Activated naive CD8-positive, alpha-beta T cell (primary cell): ENCODE data around the gene ABCA7.

Source experiments
- H3K27ac Mint-ChIP-seq: one replicate; pipeline ENCODE4 v1.8.0; 2021; ENCODE audit warnings: mixed read lengths
- H3K27me3 Mint-ChIP-seq: one replicate; pipeline ENCODE4 v1.8.0; 2021; ENCODE audit warnings: mixed read lengths
- H3K36me3 Mint-ChIP-seq: one replicate; pipeline ENCODE4 v1.8.0; 2021; ENCODE audit warnings: mixed read lengths
- H3K4me1 Mint-ChIP-seq: one replicate; pipeline ENCODE4 v1.8.0; 2021; ENCODE audit warnings: low read depth, mixed read lengths
- H3K4me3 Mint-ChIP-seq: one replicate; pipeline ENCODE4 v1.8.0; 2021; ENCODE audit warnings: mild to moderate bottlenecking, mixed read lengths
- H3K9me3 Mint-ChIP-seq: one replicate; pipeline ENCODE4 v1.8.0; 2021; ENCODE audit warnings: low read depth, mixed read lengths

ABCA7 gene

GRCh38 chr19:1074544-1075283 lies 34.8 kb downstream of the ABCA7 start:
- Mint-ChIP-seq H3K4me1 (peaks cover 50% of the 10 kb centered on the region), H3K36me3 (peaks cover 4% of the 10 kb centered on the region), H3K27me3 (no peaks in the 10 kb centered on the region), H3K9me3 (no peaks in the 10 kb centered on the region), H3K4me3 (peak overlapping the region; percentile 81), H3K27ac (peak overlapping the region; percentile 88)

GRCh38 chr19:1076046-1076386 lies 36.1 kb downstream of the ABCA7 start:
- Mint-ChIP-seq H3K4me3 (peak overlapping the region; percentile 81), H3K27ac (peak overlapping the region; percentile 88), H3K9me3 (no peaks in the 10 kb centered on the region), H3K36me3 (peaks cover 4% of the 10 kb centered on the region), H3K4me1 (peaks cover 52% of the 10 kb centered on the region), H3K27me3 (no peaks in the 10 kb centered on the region)

- no peaks in the 10 kb centered on the region for H3K27me3 Mint-ChIP-seq
- H3K4me3 Mint-ChIP-seq, result peak overlapping the region; percentile 76
- peak overlapping the region; percentile 88 for H3K27ac Mint-ChIP-seq
- H3K36me3 Mint-ChIP-seq, result no peaks in the 10 kb centered on the region
- no peaks in the 10 kb centered on the region for H3K9me3 Mint-ChIP-seq
- H3K4me1 Mint-ChIP-seq, result peaks cover 50% of the 10 kb centered on the region
Measured at GRCh38 chr19:1076951-1077350, 37.0 kb downstream of the ABCA7 start.

DNA sequence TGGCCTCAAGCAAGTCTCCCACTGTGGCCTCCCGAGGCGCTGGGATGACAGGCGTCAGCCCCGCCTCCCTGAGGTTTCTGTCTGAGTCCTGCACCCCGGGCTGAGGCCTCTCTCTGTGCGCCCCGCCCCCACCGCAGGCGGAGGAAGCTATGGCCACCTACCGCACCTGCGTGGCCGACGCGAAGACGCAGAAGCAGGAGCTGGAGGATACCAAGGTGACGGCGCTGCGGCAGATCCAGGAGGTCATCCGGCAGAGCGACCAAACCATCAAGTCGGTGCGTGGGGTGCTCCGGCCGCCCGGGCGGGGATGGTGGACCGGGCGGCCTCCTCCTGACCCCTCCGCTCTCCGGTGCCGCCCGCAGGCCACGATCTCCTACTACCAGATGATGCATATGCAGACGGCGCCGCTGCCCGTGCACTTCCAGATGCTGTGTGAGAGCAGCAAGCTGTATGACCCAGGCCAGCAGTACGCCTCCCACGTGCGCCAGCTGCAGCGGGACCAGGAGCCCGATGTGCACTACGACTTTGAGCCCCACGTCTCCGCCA lies 39.7 kb downstream of the ABCA7 start:
- H3K4me1 Mint-ChIP-seq, result peaks cover 41% of the 10 kb centered on the region
- no peaks in the 10 kb centered on the region for H3K27me3 Mint-ChIP-seq
- H3K4me3 Mint-ChIP-seq, result peak overlapping the region; percentile 42
- no peaks in the 10 kb centered on the region for H3K9me3 Mint-ChIP-seq
- H3K27ac Mint-ChIP-seq, result peak overlapping the region; percentile 88
- no peaks in the 10 kb centered on the region for H3K36me3 Mint-ChIP-seq

- no peaks in the 10 kb centered on the region for H3K27me3 Mint-ChIP-seq
- no peaks in the 10 kb centered on the region for H3K36me3 Mint-ChIP-seq
- peaks cover 44% of the 10 kb centered on the region for H3K4me1 Mint-ChIP-seq
- no peak overlapping the region for H3K27ac Mint-ChIP-seq
- peak overlapping the region; percentile 13 for H3K4me3 Mint-ChIP-seq
- H3K9me3 Mint-ChIP-seq, result no peaks in the 10 kb centered on the region
Measured at GRCh38 chr19:1080360-1081161, 40.7 kb downstream of the ABCA7 start.

DNA sequence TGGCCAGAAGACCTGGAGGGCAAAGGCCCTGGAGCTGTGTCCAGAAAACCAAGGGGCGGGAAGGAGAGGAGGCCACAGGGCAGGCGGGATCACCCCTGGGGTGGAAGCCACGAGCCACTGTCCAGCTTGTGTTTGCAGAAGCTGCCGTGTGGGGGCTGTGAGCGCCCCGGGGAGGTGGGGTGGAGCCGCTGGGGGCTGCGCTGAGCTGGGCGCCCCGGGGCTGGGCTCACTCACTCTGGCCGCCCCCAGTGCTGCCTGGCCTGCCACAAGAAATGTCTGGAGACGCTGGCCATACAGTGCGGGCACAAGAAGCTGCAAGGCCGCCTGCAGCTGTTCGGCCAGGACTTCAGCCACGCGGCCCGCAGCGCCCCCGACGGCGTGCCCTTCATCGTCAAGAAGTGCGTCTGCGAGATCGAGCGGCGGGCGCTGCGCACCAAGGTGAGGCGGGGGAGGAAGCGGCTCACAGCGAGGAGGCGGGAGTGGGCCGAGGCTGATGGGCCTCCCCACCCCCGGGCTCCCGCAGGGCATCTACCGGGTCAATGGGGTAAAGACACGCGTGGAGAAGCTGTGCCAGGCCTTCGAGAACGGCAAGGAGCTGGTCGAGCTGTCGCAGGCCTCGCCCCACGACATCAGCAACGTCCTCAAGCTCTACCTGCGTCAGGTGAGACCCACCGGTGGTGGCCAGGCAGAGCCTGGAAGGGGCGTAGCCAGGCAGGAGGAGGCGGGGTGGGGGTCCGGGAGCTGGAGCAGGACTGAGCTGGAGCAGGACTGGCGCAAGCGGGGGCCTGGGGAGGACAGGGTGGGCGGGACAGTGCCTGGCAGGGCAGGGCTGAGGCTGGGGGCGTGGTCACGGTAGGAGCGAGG lies 41.6 kb downstream of the ABCA7 start:
- Mint-ChIP-seq H3K9me3 (no peaks in the 10 kb centered on the region), H3K27me3 (no peaks in the 10 kb centered on the region), H3K4me1 (peaks cover 41% of the 10 kb centered on the region), H3K4me3 (no peak overlapping the region), H3K27ac (no peak overlapping the region), H3K36me3 (no peaks in the 10 kb centered on the region)

GRCh38 chr19:1082165-1082927 lies 42.4 kb downstream of the ABCA7 start:
- no peaks in the 10 kb centered on the region for H3K9me3 Mint-ChIP-seq
- H3K27me3 Mint-ChIP-seq, result no peaks in the 10 kb centered on the region
- H3K4me1 Mint-ChIP-seq, result peaks cover 37% of the 10 kb centered on the region
- H3K36me3 Mint-ChIP-seq, result no peaks in the 10 kb centered on the region
- peak overlapping the region; percentile 35 for H3K4me3 Mint-ChIP-seq
- H3K27ac Mint-ChIP-seq, result no peak overlapping the region

DNA sequence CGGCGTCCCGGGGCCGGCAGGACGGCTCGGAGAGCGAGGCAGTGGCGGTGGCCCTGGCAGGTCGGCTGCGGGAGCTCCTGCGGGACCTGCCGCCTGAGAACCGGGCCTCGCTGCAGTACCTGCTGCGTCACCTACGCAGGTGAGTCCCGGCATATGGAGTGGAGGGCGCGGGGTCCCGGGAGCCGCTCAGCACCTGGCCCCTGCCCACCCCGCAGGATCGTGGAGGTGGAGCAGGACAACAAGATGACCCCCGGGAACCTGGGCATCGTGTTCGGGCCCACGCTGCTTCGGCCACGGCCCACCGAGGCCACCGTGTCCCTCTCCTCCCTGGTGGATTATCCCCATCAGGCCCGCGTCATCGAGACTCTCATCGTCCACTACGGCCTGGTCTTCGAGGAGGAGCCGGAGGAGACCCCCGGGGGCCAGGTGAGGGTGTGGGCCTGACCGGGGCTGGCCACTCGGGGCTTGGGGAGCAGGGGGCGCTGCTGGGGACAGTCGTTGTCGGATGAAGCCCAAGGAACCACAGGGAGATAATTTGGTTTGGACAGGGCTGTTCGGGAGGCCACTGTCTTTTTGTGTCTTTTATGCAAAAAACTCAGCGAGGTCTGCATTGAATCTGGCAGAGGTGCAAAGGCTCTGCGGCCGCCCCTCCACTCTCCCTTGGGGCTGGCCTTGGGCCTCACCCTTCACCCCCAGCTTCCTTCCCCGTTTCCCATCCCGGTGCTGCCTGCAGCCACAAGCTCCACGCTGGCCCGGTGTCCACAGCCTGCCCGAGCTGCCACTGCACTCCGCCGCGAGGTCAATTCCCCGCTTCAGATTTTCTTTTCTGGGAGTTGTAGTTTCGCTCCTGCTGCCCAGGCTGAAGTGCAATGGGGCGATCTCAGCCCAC lies 43.3 kb downstream of the ABCA7 start:
- peaks cover 4% of the 10 kb centered on the region for H3K36me3 Mint-ChIP-seq
- no peaks in the 10 kb centered on the region for H3K27me3 Mint-ChIP-seq
- no peak overlapping the region for H3K27ac Mint-ChIP-seq
- H3K4me3 Mint-ChIP-seq, result peak overlapping the region; percentile 17
- H3K9me3 Mint-ChIP-seq, result no peaks in the 10 kb centered on the region
- peaks cover 41% of the 10 kb centered on the region for H3K4me1 Mint-ChIP-seq

- H3K4me3 Mint-ChIP-seq, result peak overlapping the region; percentile 17
- peaks cover 4% of the 10 kb centered on the region for H3K36me3 Mint-ChIP-seq
- H3K9me3 Mint-ChIP-seq, result no peaks in the 10 kb centered on the region
- H3K4me1 Mint-ChIP-seq, result peaks cover 47% of the 10 kb centered on the region
- H3K27me3 Mint-ChIP-seq, result no peaks in the 10 kb centered on the region
- peak overlapping the region; percentile 1 for H3K27ac Mint-ChIP-seq
Measured at GRCh38 chr19:1084024-1084868, 44.3 kb downstream of the ABCA7 start.

- no peaks in the 10 kb centered on the region for H3K27me3 Mint-ChIP-seq
- H3K36me3 Mint-ChIP-seq, result peaks cover 4% of the 10 kb centered on the region
- H3K9me3 Mint-ChIP-seq, result no peaks in the 10 kb centered on the region
- peaks cover 43% of the 10 kb centered on the region for H3K4me1 Mint-ChIP-seq
- no peak overlapping the region for H3K4me3 Mint-ChIP-seq
- peak overlapping the region; percentile 73 for H3K27ac Mint-ChIP-seq
Measured at GRCh38 chr19:1085053-1085658, 45.2 kb downstream of the ABCA7 start.

- Mint-ChIP-seq H3K4me3 (no peak overlapping the region), H3K36me3 (peaks cover 4% of the 10 kb centered on the region), H3K27ac (peak overlapping the region; percentile 73)
Measured at GRCh38 chr19:1085676-1086442, 46.0 kb downstream of the ABCA7 start.

DNA sequence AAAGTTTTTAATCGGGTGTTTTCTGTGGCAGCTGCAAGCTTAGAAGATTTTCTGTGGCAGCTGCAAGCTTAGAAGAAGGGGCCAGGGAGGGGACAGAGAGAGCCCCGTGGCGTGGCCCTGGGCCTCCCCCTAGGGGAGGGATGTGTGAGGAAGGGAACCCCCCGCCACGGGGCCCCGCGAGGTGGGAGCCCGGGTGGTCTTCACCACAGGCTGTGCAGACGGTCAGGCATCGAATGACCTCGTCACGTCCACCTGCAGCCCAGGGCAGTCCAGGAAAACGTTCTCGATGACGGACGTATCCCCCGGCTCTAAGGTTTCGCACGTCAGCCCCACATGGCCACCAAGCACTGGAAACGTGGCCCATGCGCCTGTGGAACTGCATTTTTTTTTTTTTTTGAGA lies 46.7 kb downstream of the ABCA7 start:
- no peak overlapping the region for H3K4me3 Mint-ChIP-seq
- peaks cover 4% of the 10 kb centered on the region for H3K36me3 Mint-ChIP-seq

More at GRCh38 chr19:1085676-1086442, 46.0 kb downstream of the ABCA7 start:
- H3K9me3 Mint-ChIP-seq, result no peaks in the 10 kb centered on the region
- peaks cover 45% of the 10 kb centered on the region for H3K4me1 Mint-ChIP-seq
- no peaks in the 10 kb centered on the region for H3K27me3 Mint-ChIP-seq

More for the DNA sequence above, 46.7 kb downstream of the ABCA7 start:
- peaks cover 46% of the 10 kb centered on the region for H3K4me1 Mint-ChIP-seq
- no peak overlapping the region for H3K27ac Mint-ChIP-seq
- no peaks in the 10 kb centered on the region for H3K9me3 Mint-ChIP-seq
- H3K27me3 Mint-ChIP-seq, result no peaks in the 10 kb centered on the region
